Neural progenitor cell (in vitro differentiated cells): ENCODE measurements around the gene HDAC4. TPM values are rescaled to one million over a fixed set of nuclear protein-coding genes. Genes with fewer than 3 reads are reported as not detected.

Experiments used
- DNase-seq: peaks from one replicate; pipeline ENCODE4 v3.0.0-alpha.2; 2016; ENCODE audit warnings: low spot score
- H2AFZ ChIP-seq: fragments of 200-600 bp; sonication (generic); replicated peaks from 2 replicates; pipeline ENCODE4 v1.6.1; 2016; ENCODE audit warnings: antibody characterized with exemption
- H3F3A ChIP-seq: fragments of 200-600 bp; sonication (generic); 2 replicates; pipeline ENCODE4 v1.6.1; 2016; ENCODE audit warnings: antibody characterized with exemption, low read depth
- H3K27ac ChIP-seq: fragments of 200-600 bp; sonication (generic); 2 replicates; pipeline ENCODE4 v1.5.1; 2016; ENCODE audit warnings: mild to moderate bottlenecking
- H3K27me3 ChIP-seq: fragments of 200-600 bp; sonication (generic); 2 replicates; pipeline ENCODE4 v1.6.1; 2016; ENCODE audit warnings: mild to moderate bottlenecking, moderate library complexity
- H3K36me3 ChIP-seq: fragments of 200-600 bp; sonication (generic); 2 replicates; pipeline ENCODE4 v1.5.1; 2016
- H3K4me1 ChIP-seq: fragments of 200-600 bp; sonication (generic); 2 replicates; pipeline ENCODE4 v1.6.1; 2016; ENCODE audit warnings: mixed run types
- H3K4me2 ChIP-seq: fragments of 200-600 bp; sonication (generic); 2 replicates; pipeline ENCODE4 v1.6.1; 2016
- H3K4me3 ChIP-seq: fragments of 200-600 bp; sonication (generic); 2 replicates; pipeline ENCODE4 v1.5.1; 2016
- H3K79me2 ChIP-seq: fragments of 200-600 bp; sonication (generic); 2 replicates; pipeline ENCODE4 v1.6.1; 2016; ENCODE audit warnings: low read depth
- H3K9ac ChIP-seq: fragments of 200-600 bp; sonication (generic); 2 replicates; pipeline ENCODE4 v1.6.1; 2016
- H3K9me3 ChIP-seq: fragments of 200-600 bp; sonication (generic); 2 replicates; pipeline ENCODE4 v1.5.1; 2016; ENCODE audit warnings: low read depth
- H4K20me1 ChIP-seq: fragments of 200-600 bp; sonication (generic); 2 replicates; pipeline ENCODE4 v1.6.1; 2016; ENCODE audit warnings: low read depth
- H3K27ac Mint-ChIP-seq: 3 replicates; pipeline ENCODE4 v1.8.0; 2021; ENCODE audit warnings: mixed read lengths
- H3K27me3 Mint-ChIP-seq: 2 replicates; pipeline ENCODE4 v1.8.0; 2022; ENCODE audit warnings: low read depth, mild to moderate bottlenecking, inconsistent platforms, moderate library complexity, mixed read lengths; ENCODE audit not compliant: insufficient read depth
- H3K36me3 Mint-ChIP-seq: 3 replicates; pipeline ENCODE4 v1.8.0; 2021; ENCODE audit warnings: mixed read lengths
- H3K4me1 Mint-ChIP-seq: 3 replicates; pipeline ENCODE4 v1.8.0; 2021; ENCODE audit warnings: mixed read lengths
- H3K4me3 Mint-ChIP-seq: 3 replicates; pipeline ENCODE4 v1.8.0; 2021; ENCODE audit warnings: mild to moderate bottlenecking, moderate library complexity, mixed read lengths
- H3K9me3 Mint-ChIP-seq: 3 replicates; pipeline ENCODE4 v1.8.0; 2020; ENCODE audit warnings: mixed read lengths
- EZH2 ChIP-seq: fragments of 200-600 bp; sonication (generic); IDR thresholded peaks from 2 replicates; pipeline ENCODE4 v1.6.1; 2017; ENCODE audit warnings: antibody characterized with exemption, mild to moderate bottlenecking, moderate library complexity
- EZH2phosphoT487 ChIP-seq: fragments of 200-600 bp; sonication (generic); IDR thresholded peaks from 2 replicates; pipeline ENCODE4 v1.6.1; 2017; ENCODE audit warnings: antibody characterized with exemption
- total RNA-seq: library from RNA; depleted of rRNA; stranded (reverse); fragments of >200 nt; gene quantifications from 2 replicates; pipeline ENCODE4 v1.2.3, GENCODE V29; 2015; ENCODE audit warnings: low replicate concordance
- TF ChIP-seq, protein P1 (sequence below): fragments of 200-600 bp; sonication (generic); IDR thresholded peaks from 2 replicates; pipeline ENCODE4 v1.5.1; 2017; ENCODE audit warnings: antibody characterized with exemption, mild to moderate bottlenecking

The HDAC4 gene
- total RNA-seq, 1 donor from 2014 or later = 36.0 TPM

DNA sequence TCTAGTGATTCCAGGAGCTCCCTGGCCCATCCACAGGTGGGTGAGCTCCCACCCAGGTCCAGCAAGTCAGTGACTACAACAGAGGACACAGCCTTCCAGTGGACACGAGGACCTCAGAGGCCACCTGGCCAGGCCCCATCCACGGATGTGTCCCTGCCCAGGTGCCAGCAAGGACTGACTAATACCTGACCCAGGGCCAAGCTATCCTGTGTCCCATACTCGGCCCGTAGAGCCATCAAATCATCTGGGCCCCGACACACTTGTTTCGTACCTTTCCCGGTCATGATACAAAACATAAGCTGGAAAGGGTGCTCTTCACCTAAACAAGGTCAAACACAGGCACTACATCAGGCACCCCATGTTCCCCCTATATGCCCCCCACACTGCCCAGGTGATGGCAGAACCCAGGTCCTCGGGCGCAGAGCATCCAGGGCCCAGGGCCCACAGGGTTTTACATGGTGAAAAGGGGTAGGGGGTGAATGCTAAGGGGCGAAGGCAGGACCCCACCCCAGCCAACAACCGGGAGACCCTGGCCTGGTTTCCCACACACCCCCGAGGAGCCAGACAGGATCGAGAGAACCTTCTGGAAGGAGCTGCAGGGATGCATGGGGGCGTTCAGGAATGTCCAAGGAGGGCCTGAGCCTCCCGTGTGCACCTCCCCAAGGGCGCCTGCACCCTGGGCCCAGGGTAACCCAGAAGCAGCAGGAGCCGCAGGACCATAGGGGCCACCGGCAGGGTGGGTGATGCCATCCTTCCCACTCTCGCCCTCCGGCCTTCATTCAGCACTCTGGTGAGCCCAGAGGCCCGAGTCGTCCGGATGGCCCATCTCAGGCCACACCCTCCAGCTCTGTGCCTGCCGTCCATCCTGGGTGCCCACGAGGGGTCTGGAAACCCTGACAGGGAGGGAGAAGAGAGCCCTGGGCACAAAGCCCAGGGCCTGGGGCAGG is 94.3 kb downstream of the HDAC4 start:
- Histone ChIP-seq H3K9ac (no peak overlapping the region), H3K27ac (no peak overlapping the region), H3K36me3 (no peaks in the 10 kb centered on the region), H4K20me1 (peaks cover 96% of the 10 kb centered on the region), H3K9me3 (no peaks in the 10 kb centered on the region), H2AFZ (no peak overlapping the region), H3K27me3 (no peaks in the 10 kb centered on the region), H3F3A (peaks cover 5% of the 10 kb centered on the region), H3K79me2 (peaks cover 88% of the 10 kb centered on the region), H3K4me1 (peaks cover 29% of the 10 kb centered on the region), H3K4me3 (no peak overlapping the region), H3K4me2 (no peak overlapping the region)
- no peak for DNase-seq
- H3K36me3 Mint-ChIP-seq = peaks cover 2% of the 10 kb centered on the region
- H3K27me3 Mint-ChIP-seq = peaks cover 2% of the 10 kb centered on the region
- H3K9me3 Mint-ChIP-seq = no peaks in the 10 kb centered on the region
- no peak overlapping the region for H3K4me3 Mint-ChIP-seq
- peaks cover 75% of the 10 kb centered on the region for H3K4me1 Mint-ChIP-seq
- TF ChIP-seq, protein P1, sequence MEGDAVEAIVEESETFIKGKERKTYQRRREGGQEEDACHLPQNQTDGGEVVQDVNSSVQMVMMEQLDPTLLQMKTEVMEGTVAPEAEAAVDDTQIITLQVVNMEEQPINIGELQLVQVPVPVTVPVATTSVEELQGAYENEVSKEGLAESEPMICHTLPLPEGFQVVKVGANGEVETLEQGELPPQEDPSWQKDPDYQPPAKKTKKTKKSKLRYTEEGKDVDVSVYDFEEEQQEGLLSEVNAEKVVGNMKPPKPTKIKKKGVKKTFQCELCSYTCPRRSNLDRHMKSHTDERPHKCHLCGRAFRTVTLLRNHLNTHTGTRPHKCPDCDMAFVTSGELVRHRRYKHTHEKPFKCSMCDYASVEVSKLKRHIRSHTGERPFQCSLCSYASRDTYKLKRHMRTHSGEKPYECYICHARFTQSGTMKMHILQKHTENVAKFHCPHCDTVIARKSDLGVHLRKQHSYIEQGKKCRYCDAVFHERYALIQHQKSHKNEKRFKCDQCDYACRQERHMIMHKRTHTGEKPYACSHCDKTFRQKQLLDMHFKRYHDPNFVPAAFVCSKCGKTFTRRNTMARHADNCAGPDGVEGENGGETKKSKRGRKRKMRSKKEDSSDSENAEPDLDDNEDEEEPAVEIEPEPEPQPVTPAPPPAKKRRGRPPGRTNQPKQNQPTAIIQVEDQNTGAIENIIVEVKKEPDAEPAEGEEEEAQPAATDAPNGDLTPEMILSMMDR = no peak
- TF ChIP-seq EZH2 (no peak), EZH2phosphoT487 (no peak)
- H3K27ac Mint-ChIP-seq = peak overlapping the region; percentile 84

DNA sequence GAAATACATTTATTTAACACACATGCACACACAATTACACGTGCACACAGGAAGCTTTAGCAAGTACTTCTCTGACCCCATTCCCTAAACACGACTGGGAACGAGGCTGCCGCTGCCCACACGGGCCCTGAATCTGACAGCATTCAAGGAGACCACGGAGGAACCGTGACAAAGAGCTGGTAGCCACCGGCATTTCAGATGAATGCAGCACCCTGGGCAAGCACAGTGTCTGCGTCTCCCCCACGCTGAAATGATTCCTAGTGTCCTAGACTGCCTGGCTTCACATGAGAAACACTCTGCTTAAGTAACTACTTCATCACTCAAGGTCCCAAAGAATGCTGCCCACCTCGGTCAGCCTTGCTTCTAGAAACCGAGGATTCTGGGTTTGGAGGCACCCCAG is 95.0 kb downstream of the HDAC4 start:
- Histone ChIP-seq H3K4me3 (no peak overlapping the region), H3F3A (peaks cover 5% of the 10 kb centered on the region), H3K79me2 (peaks cover 89% of the 10 kb centered on the region), H3K27ac (no peak overlapping the region), H3K9ac (no peak overlapping the region), H3K9me3 (no peaks in the 10 kb centered on the region), H3K27me3 (no peaks in the 10 kb centered on the region), H4K20me1 (peaks cover 96% of the 10 kb centered on the region), H3K36me3 (no peaks in the 10 kb centered on the region), H3K4me1 (peaks cover 37% of the 10 kb centered on the region), H2AFZ (no peak overlapping the region), H3K4me2 (no peak overlapping the region)
- H3K36me3 Mint-ChIP-seq = peaks cover 2% of the 10 kb centered on the region
- peak overlapping the region; percentile 84 for H3K27ac Mint-ChIP-seq
- peaks cover 71% of the 10 kb centered on the region for H3K4me1 Mint-ChIP-seq
- peaks cover 2% of the 10 kb centered on the region for H3K27me3 Mint-ChIP-seq
- H3K4me3 Mint-ChIP-seq = peak overlapping the region; percentile 12
- TF ChIP-seq EZH2 (no peak), EZH2phosphoT487 (no peak)
- TF ChIP-seq, protein P1 = no peak
- no peak for DNase-seq
- no peaks in the 10 kb centered on the region for H3K9me3 Mint-ChIP-seq

DNA sequence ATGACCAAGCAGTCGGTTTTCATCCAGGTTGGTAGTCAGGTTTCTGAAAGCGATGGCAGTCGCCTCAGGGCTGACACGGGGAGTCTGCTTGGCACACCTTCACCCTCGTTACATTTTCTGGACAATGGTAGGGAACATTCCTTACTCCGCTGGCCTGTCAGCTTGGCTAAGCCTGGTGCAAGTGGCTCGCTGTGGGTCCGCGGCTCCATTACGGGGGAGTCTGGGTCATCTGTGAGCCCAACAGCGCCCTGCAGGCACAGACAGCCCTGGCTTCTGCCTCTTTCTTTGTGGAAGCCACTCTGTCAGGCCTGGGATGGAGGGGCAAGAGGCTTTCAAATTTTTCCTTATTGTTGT is 95.6 kb downstream of the HDAC4 start:
- Mint-ChIP-seq H3K4me1 (peaks cover 67% of the 10 kb centered on the region), H3K27ac (no peak overlapping the region), H3K9me3 (no peaks in the 10 kb centered on the region), H3K4me3 (no peak overlapping the region), H3K36me3 (peaks cover 2% of the 10 kb centered on the region), H3K27me3 (no peaks in the 10 kb centered on the region)
- Histone ChIP-seq H3K4me3 (no peak overlapping the region), H3F3A (peaks cover 5% of the 10 kb centered on the region), H4K20me1 (peaks cover 96% of the 10 kb centered on the region), H3K9ac (no peak overlapping the region), H3K27me3 (no peaks in the 10 kb centered on the region), H3K27ac (no peak overlapping the region), H2AFZ (no peak overlapping the region), H3K9me3 (no peaks in the 10 kb centered on the region), H3K79me2 (peaks cover 89% of the 10 kb centered on the region), H3K4me2 (no peak overlapping the region), H3K36me3 (no peaks in the 10 kb centered on the region), H3K4me1 (peaks cover 40% of the 10 kb centered on the region)
- DNase-seq = no peak
- TF ChIP-seq, protein P1 = no peak
- TF ChIP-seq EZH2 (no peak), EZH2phosphoT487 (no peak)
